ENCODE results near the gene FBXW2.

DNA sequence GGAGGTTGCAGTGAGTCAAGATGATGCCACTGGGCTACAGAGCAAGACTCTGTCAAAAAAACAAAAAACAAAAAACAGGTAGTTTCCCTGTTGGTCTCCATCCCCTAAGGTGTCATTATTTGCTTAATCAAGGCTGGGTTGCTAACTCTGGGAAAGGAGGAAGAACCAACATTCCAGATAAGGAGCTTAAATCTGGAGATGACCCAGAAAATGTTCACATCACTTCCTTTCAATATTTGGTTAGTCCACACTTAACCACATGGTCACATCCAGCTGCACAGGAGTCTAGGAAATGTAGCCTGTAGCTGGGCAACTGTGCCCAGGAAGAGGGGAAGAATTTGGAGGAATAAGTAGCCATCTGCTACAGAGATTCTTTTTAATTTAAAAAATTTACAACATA, 53.1 kb downstream of the FBXW2 start:
- TF ChIP-seq CTCF (IDR thresholded peaks at IDR 0.05) (no peak), EZH2 (IDR thresholded peaks at IDR 0.05; ENCODE audit: borderline replicate concordance, insufficient read depth, low read depth, low read length, poor library complexity, severe bottlenecking) (no peak)
